H1 (cell line): ENCODE results near the gene CIDEA. TPM values are rescaled to one million over a fixed set of nuclear protein-coding genes. Genes with fewer than 3 reads are reported as not detected.

Experiments
- CTCF ChIA-PET: fragments of 300-600 bp; sonication (Branson Sonifier 250); formaldehyde crosslinking; loops from one replicate; lab custom pipeline; 2021; ENCODE audit not compliant: partially characterized antibody; lab: Charles Lee
- POLR2A ChIA-PET: fragments of 300-600 bp; sonication (Branson Sonifier 250); formaldehyde crosslinking; loops from one replicate; lab custom pipeline; 2021; ENCODE audit warnings: inconsistent platforms; ENCODE audit not compliant: partially characterized antibody; lab: Charles Lee
- DNase-seq, 2 experiments: peaks; one replicate each; pipeline versions ENCODE4 v3.0.0 to v3.0.0-alpha.2; 2010 to 2022; ENCODE audit warnings: low spot score in 2 of 2, low read depth in 1 of 2, mixed read lengths in 1 of 2
- FAIRE-seq: peaks from 2 replicates; lab custom pipeline; 2011; peaks lifted over from hg19 to GRCh38; lab: Jason Lieb, UNC
- H2AFZ ChIP-seq: 2 replicates; pipeline ENCODE4 v1.8.1; 2012; ENCODE audit warnings: low read length, inconsistent platforms
- H2AK5ac ChIP-seq: 2 replicates; pipeline ENCODE4 v1.6.1; 2013; ENCODE audit warnings: low read depth, low read length
- H2BK120ac ChIP-seq: replicated peaks from 2 replicates; pipeline ENCODE3; 2013; ENCODE audit warnings: low read depth, low read length, inconsistent platforms
- H2BK12ac ChIP-seq: 2 replicates; pipeline ENCODE4 v1.6.1; 2013; ENCODE audit warnings: low read depth, low read length
- H2BK15ac ChIP-seq: 2 replicates; pipeline ENCODE4 v1.6.1; 2013; ENCODE audit warnings: low read length
- H2BK20ac ChIP-seq: 2 replicates; pipeline ENCODE4 v1.6.1; 2013; ENCODE audit warnings: low read length
- H2BK5ac ChIP-seq: 2 replicates; pipeline ENCODE4 v1.6.1; 2013; ENCODE audit warnings: low read depth, low read length
- H3K14ac ChIP-seq: 2 replicates; pipeline ENCODE4 v1.6.1; 2013; ENCODE audit warnings: inconsistent platforms; ENCODE audit not compliant: insufficient read length
- H3K18ac ChIP-seq: 2 replicates; pipeline ENCODE4 v1.6.1; 2013; ENCODE audit warnings: low read length; ENCODE audit errors: extremely low read depth
- H3K23ac ChIP-seq: 2 replicates; pipeline ENCODE4 v1.6.1; 2013; ENCODE audit warnings: inconsistent platforms; ENCODE audit not compliant: insufficient read length
- H3K23me2 ChIP-seq: 2 replicates; pipeline ENCODE4 v1.6.1; 2013; ENCODE audit warnings: low read depth, low read length
- H3K27ac ChIP-seq: 2 replicates; pipeline ENCODE4 v1.6.1; 2011; ENCODE audit warnings: low read depth, low read length, inconsistent platforms
- H3K27me3 ChIP-seq, 4 experiments: replicated peaks in 1 of 4; 1 replicate in 1 of 4; 2 replicates in 3 of 4; pipeline versions ENCODE4 v1.6.1 to v1.8.1; 2011 to 2013; ENCODE audit warnings: low read length in 3 of 4, mild to moderate bottlenecking in 3 of 4, inconsistent platforms in 2 of 4, mixed read lengths in 2 of 4, moderate library complexity in 1 of 4; ENCODE audit not compliant: control insufficient read depth in 3 of 4, insufficient read depth in 3 of 4; ENCODE audit errors: extremely low read depth in 1 of 4
- H3K36me3 ChIP-seq, 4 experiments: 2 replicates each; pipeline versions ENCODE4 v1.6.1 to v1.8.1; 2011 to 2013; ENCODE audit warnings: mild to moderate bottlenecking in 4 of 4, low read length in 3 of 4, moderate library complexity in 2 of 4, control low read depth in 1 of 4, inconsistent platforms in 1 of 4; ENCODE audit not compliant: insufficient read depth in 4 of 4, control insufficient read depth in 2 of 4
- H3K4ac ChIP-seq: replicated peaks from 2 replicates; pipeline ENCODE3; 2013; ENCODE audit warnings: low read length, low read depth, mixed read lengths, inconsistent platforms; ENCODE audit not compliant: insufficient read length
- H3K4me1 ChIP-seq, 4 experiments: replicated peaks in 1 of 4; 1 replicate in 1 of 4; 2 replicates in 3 of 4; pipeline versions ENCODE4 v1.6.1 to v1.8.1; 2011 to 2013; ENCODE audit warnings: low read length in 3 of 4, inconsistent platforms in 2 of 4, mixed read lengths in 1 of 4; ENCODE audit not compliant: insufficient read depth in 4 of 4, control insufficient read depth in 3 of 4
- H3K4me2 ChIP-seq, 2 experiments: 2 replicates each; pipeline versions ENCODE4 v1.6.1 to v1.8.1; 2011 to 2013; ENCODE audit warnings: low read depth in 2 of 2, low read length in 2 of 2, control low read depth in 1 of 2, inconsistent platforms in 1 of 2, mild to moderate bottlenecking in 1 of 2; ENCODE audit not compliant: insufficient read depth in 1 of 2
- H3K4me3 ChIP-seq, 4 experiments: fragments of 200-600, 300-600 bp in 1 of 4; sonication (generic), shearing (Covaris generic), sonication (Bioruptor Twin) in 1 of 4; 2 replicates each; pipeline versions ENCODE4 v1.5.1 to v1.8.1; 2011 to 2016; ENCODE audit warnings: low read length in 4 of 4, low read depth in 3 of 4, control low read depth in 2 of 4, inconsistent platforms in 2 of 4, mild to moderate bottlenecking in 2 of 4, mixed read lengths in 1 of 4, moderate library complexity in 1 of 4; ENCODE audit not compliant: insufficient read depth in 2 of 4; ENCODE audit errors: extremely low read depth in 1 of 4
- H3K56ac ChIP-seq: replicated peaks from 2 replicates; pipeline ENCODE3; 2013; ENCODE audit warnings: low read depth, mild to moderate bottlenecking, mixed read lengths, low read length, inconsistent platforms; ENCODE audit not compliant: insufficient read length
- H3K79me1 ChIP-seq: 2 replicates; pipeline ENCODE4 v1.6.1; 2013; ENCODE audit warnings: low read depth, low read length, control low read depth
- H3K79me2 ChIP-seq, 2 experiments: 2 replicates each; pipeline versions ENCODE4 v1.6.1 to v1.8.1; 2012 to 2013; ENCODE audit warnings: low read length in 2 of 2, mild to moderate bottlenecking in 2 of 2, inconsistent platforms in 1 of 2; ENCODE audit not compliant: insufficient read depth in 2 of 2, control insufficient read depth in 1 of 2
- H3K9ac ChIP-seq, 4 experiments: replicated peaks in 1 of 4; 1 replicate in 1 of 4; 2 replicates in 3 of 4; pipeline versions ENCODE4 v1.6.1 to v1.8.1; 2011 to 2013; ENCODE audit warnings: low read depth in 3 of 4, low read length in 3 of 4, control low read depth in 2 of 4, mild to moderate bottlenecking in 2 of 4, moderate library complexity in 2 of 4, inconsistent platforms in 1 of 4; ENCODE audit errors: extremely low read depth in 1 of 4
- H3K9me3 ChIP-seq, 2 experiments: 2 replicates each; pipeline versions ENCODE4 v1.6.1 to v1.8.1; 2012 to 2013; ENCODE audit warnings: mild to moderate bottlenecking in 2 of 2, moderate library complexity in 2 of 2, control low read depth in 1 of 2, inconsistent platforms in 1 of 2, low read depth in 1 of 2, low read length in 1 of 2, mixed read lengths in 1 of 2; ENCODE audit not compliant: insufficient read depth in 2 of 2
- H4K20me1 ChIP-seq, 2 experiments: replicated peaks in 1 of 2; 2 replicates each; pipeline versions ENCODE3 to v1.8.1; 2011 to 2013; ENCODE audit warnings: inconsistent platforms in 2 of 2, low read length in 2 of 2, mild to moderate bottlenecking in 1 of 2; ENCODE audit not compliant: insufficient read depth in 2 of 2, control insufficient read depth in 1 of 2
- H4K5ac ChIP-seq: 2 replicates; pipeline ENCODE4 v1.6.1; 2013; ENCODE audit warnings: low read length, low read depth, mixed read lengths, inconsistent platforms; ENCODE audit not compliant: insufficient read length
- H4K8ac ChIP-seq: 2 replicates; pipeline ENCODE4 v1.8.0; 2013; ENCODE audit warnings: mild to moderate bottlenecking, moderate library complexity, low read length, inconsistent platforms; ENCODE audit not compliant: insufficient read depth; ENCODE audit errors: extremely low read depth
- H4K91ac ChIP-seq: replicated peaks from 2 replicates; pipeline ENCODE3; 2013; ENCODE audit warnings: low read length, mixed read lengths, inconsistent platforms; ENCODE audit not compliant: insufficient read length
- GABPA ChIP-seq: IDR thresholded peaks from 2 replicates; pipeline ENCODE4 v1.6.1; 2011; ENCODE audit warnings: mild to moderate bottlenecking, low read length, moderate library complexity, borderline replicate concordance; ENCODE audit not compliant: insufficient read depth
- POLR2AphosphoS5 ChIP-seq: IDR thresholded peaks from 2 replicates; pipeline ENCODE4 v1.6.1; 2011; ENCODE audit warnings: low read depth, low read length
- WGBS, 2 experiments: shearing (Covaris generic) in 1 of 2; methylation state at CpG; one replicate each; pipeline versions ENCODE4 v1.1.6 to v1.1.7; 2013 to 2015; ENCODE audit warnings: low lambda C conversion rate in 2 of 2, mixed read lengths in 2 of 2, inconsistent platforms in 1 of 2, low coverage in 1 of 2, missing lambda C conversion rate in 1 of 2; ENCODE audit not compliant: insufficient replicate concordance in 2 of 2, insufficient coverage in 1 of 2, insufficient read length in 1 of 2; ENCODE audit errors: extremely low coverage in 1 of 2, missing lambda C conversion rate in 1 of 2; 5-methylcytosine and 5-hydroxymethylcytosine counted together
- polyA plus RNA-seq, 7 experiments: library from polyadenylated mRNA; depleted of rRNA in 3 of 7; stranded (reverse) in 5 of 7; unstranded in 2 of 7; fragments of >200 nt in 5 of 7; fragments of 200-250 nt in 2 of 7; gene quantifications; 1 replicate in 5 of 7; 2 replicates in 1 of 7; 4 replicates in 1 of 7; pipeline versions ENCODE4 v1.2.1 to v1.2.3, GENCODE V29; 2011 to 2013; ENCODE audit warnings: missing spikeins in 2 of 7, mixed read lengths in 2 of 7
- total RNA-seq: library from RNA; stranded (reverse); fragmentation: NEBNext Ultra II Directional; extraction: Animal tissue kit (Norgen Biotek cat#: 25700); gene quantifications from 2 replicates; pipeline ENCODE4 v1.2.1, GENCODE V29; 2021

The CIDEA gene
- total and polyA plus RNA-seq, 2 of the 8 experiments (the other 6 are each of a cell fraction or from before 2014, with no cell fraction given), result not detected

- Histone ChIP-seq H2BK120ac (no peak overlapping the region), H3K14ac (no peak overlapping the region), H4K8ac (no peak overlapping the region), H3K56ac (no peak overlapping the region), H3K27ac (no peak overlapping the region; the same call in 1 of the 2 replicates), H3K4ac (no peak overlapping the region), H4K91ac (no peak overlapping the region), H3K23me2 (no peaks in the 10 kb centered on the region), H4K20me1 (peaks cover 6 to 14% of the 10 kb centered on the region in 2 experiments), H2AK5ac (no peak overlapping the region), H4K5ac (no peak overlapping the region), H3K36me3 (peaks cover 2 to 30% (median 26%) of the 10 kb centered on the region in 4 experiments; a peak in 6 of 8 replicates), H3K27me3 (no peaks in the 10 kb centered on the region), H3K9ac (no peak overlapping the region), H2BK15ac (no peak overlapping the region), H3K4me3 (no peak overlapping the region), H3K79me1 (0 out of 2 replicates have a peak, but pooled peaks cover 2% of the 10 kb centered on the region), H2AFZ (no peak overlapping the region), H3K9me3 (no peaks in the 10 kb centered on the region), H3K79me2 (no peaks in the 10 kb centered on the region), H3K23ac (no peak overlapping the region), H2BK12ac (no peak overlapping the region), H2BK5ac (no peak overlapping the region), H3K4me1 (peaks cover 0 to 4% (median 2%) of the 10 kb centered on the region in 4 experiments; a peak in 2 of 7 replicates), H3K18ac (no peak overlapping the region), H2BK20ac (no peak overlapping the region), H3K4me2 (no peak overlapping the region)
- CTCF ChIA-PET, result interaction anchor here (0.6 to 2.4 kb wide), 5 partner anchors 12 to 60 kb away, joined by 3 to 7 read pairs (median 3); no protein-coding TSS in a partner anchor
- WGBS, 2 experiments, result 93% methylated on average over 29 of the region's 29 CpGs; no CpG with 5 or more reads in 1 of the 2 experiments
- FAIRE-seq (no peak), DNase-seq (no peak)
- TF ChIP-seq GABPA, result no peak
- peak; percentile 7; the same call in 1 of the 2 replicates for TF ChIP-seq POLR2AphosphoS5
- POLR2A ChIA-PET, result interaction anchor here (1.2 to 1.9 kb wide), 5 partner anchors 10 to 82 kb away, joined by 3 to 8 read pairs (median 4); partner anchors contain the start of gene PRELID3A
Observed at GRCh38 chr18:12325726-12326245, 71.6 kb downstream of the CIDEA start.
